Suppressor macrophage treated with lipopolysaccharide for 1 hour (primary cell): ENCODE measurements around the gene GRHPR.

ENCODE experiments used
- DNase-seq, 3 donors: peaks; one replicate each; pipeline ENCODE4 v3.0.0-alpha.2; 2020 to 2022

GRHPR gene

DNA sequence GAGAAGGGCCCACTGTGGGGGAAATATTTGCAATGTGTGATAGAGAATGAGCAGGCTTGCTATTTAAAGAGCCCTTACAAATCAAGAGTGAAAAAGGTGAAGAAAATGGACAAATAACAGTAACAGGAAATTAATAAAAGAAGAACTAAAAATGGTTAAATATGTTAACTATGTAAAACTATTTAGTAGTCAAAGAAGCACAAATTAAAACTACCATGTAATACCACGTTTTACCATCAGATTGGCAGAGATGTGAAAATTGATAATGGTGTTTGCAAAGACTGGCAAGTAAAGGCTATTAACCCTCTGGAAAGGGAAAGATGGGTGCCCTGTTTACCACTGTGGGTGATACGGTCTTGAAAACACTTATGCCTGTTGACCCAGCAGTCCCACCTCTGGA lies 23.2 kb upstream of the GRHPR start:
- DNase-seq, result no peak

DNA sequence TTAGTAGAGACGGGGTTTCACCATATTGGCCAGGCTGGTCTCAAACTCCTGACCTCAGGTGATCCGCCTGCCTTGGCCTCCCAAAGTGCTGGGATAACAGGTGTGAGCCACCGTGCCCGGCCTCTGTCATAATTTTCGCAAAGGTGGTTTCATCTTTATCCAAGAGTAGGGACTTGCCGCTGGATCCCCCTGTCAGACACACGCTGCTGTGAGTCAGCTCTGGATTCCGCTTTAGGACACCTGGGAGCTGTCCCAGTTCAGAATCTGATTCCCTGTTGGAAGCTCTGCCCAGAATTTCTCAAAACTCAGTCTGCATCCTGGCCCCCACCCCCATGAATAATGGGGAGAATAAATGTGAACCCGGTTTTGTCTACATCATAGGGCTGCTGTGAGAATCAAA lies 17.9 kb upstream of the GRHPR start:
- no peak for DNase-seq

- DNase-seq, result no peak
Observed at GRCh38 chr9:37405350-37405749, 17.1 kb upstream of the GRHPR start.

GRCh38 chr9:37405764-37406380 lies 16.6 kb upstream of the GRHPR start:
- DNase-seq, result no peak

DNA sequence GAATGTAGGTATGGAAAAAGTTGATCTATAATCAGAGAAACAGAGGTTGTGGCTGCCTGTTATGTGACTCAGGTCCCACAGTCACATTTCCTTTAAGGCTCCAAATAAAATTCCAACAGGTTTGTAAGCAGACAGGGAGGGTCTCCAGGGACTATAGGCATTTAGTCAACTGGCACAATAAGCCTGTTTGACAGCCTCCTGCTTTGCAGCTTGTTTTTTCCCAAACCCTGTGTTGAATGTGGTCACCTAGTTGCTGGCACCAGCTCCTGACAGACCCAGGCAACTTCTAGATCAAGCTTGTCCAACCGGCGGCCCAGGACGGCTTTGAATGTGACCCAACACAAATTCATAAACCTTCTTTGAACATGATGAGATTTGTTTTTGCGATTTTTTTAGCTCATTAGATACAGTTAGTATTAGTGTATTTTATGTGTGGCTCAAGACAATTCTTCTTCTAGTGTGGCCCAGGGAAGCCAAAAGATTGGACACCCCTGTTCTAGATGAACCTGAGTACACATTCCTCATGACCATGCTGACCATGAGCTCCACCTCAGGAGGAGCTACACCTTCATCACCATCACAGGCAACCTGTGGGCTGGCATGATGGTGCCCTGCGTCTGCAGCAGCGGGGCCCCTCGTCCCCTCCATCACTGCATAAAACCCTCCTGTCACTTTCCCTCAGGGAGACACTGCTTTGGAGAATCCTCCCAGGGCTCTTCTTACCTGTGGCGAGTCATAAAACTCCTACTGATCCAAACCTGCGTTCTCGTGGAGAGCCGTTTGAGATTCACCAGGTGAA lies 15.7 kb upstream of the GRHPR start:
- no peak for DNase-seq

GRCh38 chr9:37407468-37407867 lies 15.0 kb upstream of the GRHPR start:
- DNase-seq, result no peak

DNA sequence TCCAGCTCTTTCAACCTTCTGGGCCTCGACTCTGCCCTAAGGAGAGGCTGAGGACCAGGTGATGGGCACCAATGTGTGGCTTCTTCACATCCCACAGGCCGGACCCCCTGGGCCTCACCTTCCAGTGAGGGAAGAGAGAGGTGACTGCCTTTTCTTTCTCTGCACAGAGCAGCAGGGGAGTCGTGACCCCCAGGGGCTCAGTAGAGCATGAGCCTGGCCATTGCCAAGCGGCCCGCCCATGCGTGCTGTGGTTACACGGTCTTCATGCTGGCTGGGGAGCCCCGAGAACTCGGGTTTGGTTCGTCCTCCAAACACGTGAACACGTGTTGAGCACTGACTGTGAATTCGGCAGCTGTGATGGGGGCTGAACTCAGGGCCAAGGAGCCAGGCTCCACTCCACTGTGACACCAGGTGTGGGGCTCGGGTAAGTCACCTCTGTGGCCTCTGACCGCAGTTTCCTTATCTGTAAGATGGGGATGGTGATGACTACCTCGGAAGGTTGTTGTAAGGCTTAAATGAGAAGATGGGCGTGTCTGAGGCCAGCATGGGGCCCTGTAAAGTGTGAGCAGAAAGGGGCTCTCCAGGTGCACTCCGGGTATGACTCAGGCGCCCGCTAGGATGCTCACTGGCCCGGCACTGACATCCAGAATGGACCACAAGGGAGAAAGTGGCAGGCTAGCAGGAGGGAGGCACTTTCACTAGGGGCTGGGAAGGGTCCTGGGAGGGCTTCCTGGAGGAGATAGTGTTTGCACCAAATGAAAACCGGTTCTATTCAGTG lies 13.4 kb upstream of the GRHPR start:
- DNase-seq, result no peak

GRCh38 chr9:37410354-37410861 lies 12.1 kb upstream of the GRHPR start:
- no peak for DNase-seq

DNA sequence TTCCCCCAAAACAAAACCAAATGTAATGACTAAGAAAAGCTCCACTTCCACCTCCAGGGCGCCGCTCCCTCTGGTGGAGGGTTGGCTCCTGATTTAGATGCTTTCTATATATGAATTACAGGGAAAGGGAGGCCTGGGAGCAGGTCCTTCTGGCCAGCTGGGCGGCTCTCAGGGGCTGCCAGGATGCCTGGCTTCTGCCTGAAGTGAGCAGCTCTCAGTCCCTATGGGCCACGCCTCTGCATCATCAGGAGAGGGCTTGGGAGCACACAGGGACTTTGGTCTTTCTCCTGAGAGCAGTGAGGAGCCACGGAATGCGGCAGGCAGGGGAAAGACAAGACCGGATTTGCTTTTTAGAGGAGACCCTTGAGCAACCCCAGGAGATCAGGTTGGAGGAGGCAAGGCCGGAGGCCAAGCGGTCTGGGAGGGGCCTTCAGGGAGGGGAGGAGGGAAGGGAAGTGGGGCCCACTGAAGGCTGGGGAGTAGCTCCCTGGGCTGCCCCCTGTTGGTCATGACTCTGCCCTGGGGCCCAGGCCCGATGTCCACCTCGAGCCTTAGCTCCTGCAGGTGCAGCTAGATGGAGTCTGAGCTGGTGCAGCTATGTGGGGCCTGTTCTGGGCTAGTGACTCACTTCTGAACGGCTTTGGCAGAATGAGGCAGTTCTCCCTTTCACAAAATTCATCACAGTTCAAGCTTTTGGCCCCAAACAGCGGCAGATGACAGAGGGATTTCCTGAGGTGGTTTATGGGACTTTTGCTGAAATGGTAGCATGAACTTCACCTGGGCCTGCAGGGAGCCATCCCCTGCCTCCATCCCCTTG lies 11.3 kb upstream of the GRHPR start:
- DNase-seq, result peak in 2 of 3 donors; percentile 7 to 32

DNA sequence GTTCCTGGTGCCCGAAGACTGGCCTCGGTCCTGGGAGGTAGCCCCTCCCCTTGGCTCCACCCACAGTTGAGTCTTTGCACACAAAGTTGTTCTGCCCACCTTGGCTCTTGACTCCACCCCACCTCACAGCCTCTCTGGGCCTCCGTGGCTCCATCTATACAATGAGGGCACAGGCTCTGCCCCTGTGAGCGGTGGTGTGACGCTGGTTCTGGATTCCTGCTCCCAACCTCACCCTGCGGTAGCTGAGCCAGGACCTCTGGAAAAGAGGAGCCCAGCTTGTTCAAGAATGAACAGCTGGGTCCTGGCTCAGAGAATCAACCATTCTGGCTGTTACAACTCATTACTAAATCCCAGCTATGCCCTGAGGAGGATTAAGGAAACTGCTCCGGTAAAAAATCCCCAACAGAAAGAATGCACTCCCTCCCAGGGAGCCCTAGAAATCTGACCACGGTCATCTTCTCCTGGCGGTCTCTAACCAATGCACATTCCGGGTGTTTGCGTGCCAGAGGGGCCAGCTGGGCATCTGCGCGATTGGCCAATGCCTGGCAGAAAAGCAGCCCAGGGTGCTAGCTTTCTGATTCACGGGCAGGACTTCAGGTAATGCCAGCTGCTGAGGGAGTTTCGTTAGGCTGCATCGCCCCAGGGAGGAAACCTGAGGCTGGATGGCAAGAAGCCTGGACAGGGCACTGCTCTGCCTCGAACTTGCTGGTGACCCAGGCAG lies 9.9 kb upstream of the GRHPR start:
- DNase-seq, result no peak

- DNase-seq, result no peak
Observed at GRCh38 chr9:37413311-37413710, 9.2 kb upstream of the GRHPR start.

DNA sequence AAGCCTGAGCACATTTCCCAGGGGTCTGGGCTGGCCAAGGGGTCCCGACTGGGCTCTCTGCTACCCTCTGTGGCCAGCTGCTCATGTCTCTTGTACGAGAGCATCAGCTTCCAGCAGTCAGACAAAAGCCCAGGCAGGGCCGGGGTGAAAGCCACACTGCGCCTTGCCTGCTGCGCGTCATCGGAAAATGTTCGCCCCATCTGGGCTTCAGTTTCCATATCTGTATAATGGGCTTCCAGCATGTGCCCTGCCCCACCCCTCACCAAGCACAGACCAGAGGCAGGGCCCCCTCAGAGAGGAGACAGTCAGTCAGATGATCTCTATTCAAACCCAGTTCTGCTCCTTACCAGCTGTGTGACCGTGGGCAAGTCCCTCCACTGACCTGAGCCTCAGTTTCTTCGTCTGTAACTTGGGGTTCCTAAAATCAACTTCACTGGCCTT lies 8.0 kb upstream of the GRHPR start:
- no peak for DNase-seq

DNA sequence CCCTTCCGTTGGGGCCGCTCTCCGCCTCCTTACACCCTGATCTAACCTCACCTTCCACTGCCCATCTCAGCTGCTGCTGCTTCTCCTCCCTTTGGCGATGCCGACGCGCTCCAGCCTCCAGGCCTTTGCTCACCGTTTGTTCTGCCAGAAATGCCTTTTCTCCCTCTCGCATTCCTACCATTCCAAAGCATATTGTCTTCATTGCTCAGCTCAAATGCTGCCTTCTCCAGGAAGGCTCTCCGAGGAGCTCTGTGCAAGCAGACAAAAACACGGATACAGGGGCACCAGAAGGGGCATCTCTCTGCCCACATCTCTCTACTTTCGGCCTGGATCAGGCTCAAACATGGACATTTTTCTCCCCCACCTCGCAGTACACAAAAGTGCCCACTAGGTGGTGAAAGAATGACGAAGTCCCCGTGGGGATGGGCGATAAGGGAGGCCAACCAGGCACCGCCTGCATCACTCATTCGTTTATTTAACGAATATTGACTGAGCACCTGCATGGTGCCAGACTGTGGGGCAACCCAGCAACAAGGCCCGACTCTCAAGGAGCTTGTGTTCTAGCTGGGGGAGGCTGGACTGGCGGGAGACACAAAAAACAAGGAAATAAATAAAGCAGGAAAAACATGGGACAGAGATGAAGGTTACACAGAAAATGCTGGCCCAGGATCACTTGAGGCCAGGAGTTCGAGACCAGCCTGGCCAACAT lies 7.3 kb upstream of the GRHPR start:
- DNase-seq, result peak; percentile 75 to 84 (median 83)

GRCh38 chr9:37417252-37417803 lies 5.2 kb upstream of the GRHPR start:
- DNase-seq, result no peak

DNA sequence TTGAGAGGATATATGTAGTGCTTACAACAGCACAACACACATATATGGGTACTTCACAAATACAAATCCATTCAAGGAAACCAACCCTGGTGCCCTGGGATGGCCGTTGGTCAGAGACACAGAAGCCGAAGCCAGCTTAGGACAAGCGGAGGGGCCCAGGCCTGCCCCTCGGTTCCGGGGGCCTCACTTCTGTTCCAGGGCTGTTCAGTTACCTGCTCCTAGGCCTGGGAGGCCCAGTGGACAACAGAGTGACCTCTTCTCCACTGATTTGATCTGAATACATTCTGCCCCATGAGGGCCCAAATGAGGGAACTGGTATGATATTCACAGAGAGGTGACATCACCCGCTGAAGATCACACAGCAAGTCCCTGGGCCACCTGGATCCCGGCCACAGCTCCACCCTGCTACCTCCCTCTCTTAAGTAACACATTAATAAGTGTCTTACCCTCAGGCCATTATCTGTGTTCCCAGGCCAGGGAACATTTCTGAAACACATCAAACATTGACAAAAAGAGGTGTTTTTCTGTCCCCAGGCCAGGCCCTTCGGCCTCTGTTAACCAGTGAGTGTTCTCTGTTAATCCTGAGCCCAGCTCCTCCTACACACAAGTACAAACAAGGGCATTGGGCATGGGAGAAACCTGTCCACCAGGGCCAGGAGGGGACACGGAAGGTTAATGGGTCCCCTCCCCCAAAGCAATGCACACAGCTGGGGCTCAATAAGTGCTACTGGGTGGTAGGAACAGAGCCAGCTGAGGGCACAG lies 4.5 kb upstream of the GRHPR start:
- DNase-seq, result no peak

- DNase-seq, result no peak
Observed at GRCh38 chr9:37419204-37419603, 3.3 kb upstream of the GRHPR start.

- DNase-seq, result no peak
Observed at GRCh38 chr9:37420271-37421215, 2.0 kb upstream of the GRHPR start.

DNA sequence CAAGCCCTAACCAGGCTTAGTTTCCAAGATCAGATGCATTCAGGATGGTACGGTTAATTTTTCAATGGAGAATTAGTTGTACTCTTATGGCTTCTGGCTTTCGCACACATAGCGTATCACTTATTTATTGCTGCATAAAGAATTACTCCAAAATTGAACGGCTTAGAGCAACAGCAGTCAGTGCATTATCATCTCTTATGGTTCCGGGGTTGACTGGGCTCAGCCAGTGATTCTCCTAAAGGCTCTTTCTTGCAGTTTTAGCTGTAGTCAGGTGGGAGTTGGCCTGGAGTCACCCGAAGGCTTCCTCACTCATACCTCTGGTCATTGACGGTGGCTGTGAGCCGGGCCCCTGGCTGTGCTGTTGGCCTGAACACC lies 595 bp upstream of the GRHPR start:
- DNase-seq, result peak in 2 of 3 donors; percentile 22 to 36

- DNase-seq, result no peak
Observed at GRCh38 chr9:37423508-37423907, 1.0 kb downstream of the GRHPR start.
